HepG2 (cell line): ENCODE measurements around the gene WDR93. TPM values are rescaled to one million over a fixed set of nuclear protein-coding genes. Genes with fewer than 3 reads are reported as not detected.

ENCODE experiments used
- ADNP ChIP-seq: sonication (generic); formaldehyde crosslinking; IDR thresholded peaks from 2 replicates; pipeline ENCODE4 v1.4.0; 2020; ENCODE audit warnings: missing genetic modification reagents
- CREB3 ChIP-seq: sonication (generic); formaldehyde crosslinking; IDR thresholded peaks from 2 replicates; pipeline ENCODE4 v1.5.0; 2020; ENCODE audit warnings: missing genetic modification reagents
- HES4 ChIP-seq: sonication (generic); formaldehyde crosslinking; IDR thresholded peaks from 2 replicates; pipeline ENCODE4 v1.9.0; 2021; ENCODE audit warnings: mild to moderate bottlenecking, missing genetic modification reagents, borderline replicate concordance
- KLF11 ChIP-seq: IDR thresholded peaks from 2 replicates; pipeline ENCODE4 v1.6.1; 2016; ENCODE audit warnings: missing compliant biosample characterization
- MAF1 ChIP-seq: sonication (generic); formaldehyde crosslinking; IDR thresholded peaks from 2 replicates; pipeline ENCODE4 v1.5.0; 2020; ENCODE audit warnings: missing genetic modification reagents, borderline replicate concordance
- MNT ChIP-seq: fragments of 450-650 bp; IDR thresholded peaks from 2 replicates; pipeline ENCODE4 v1.6.1; 2016
- NCOA1 ChIP-seq: sonication (generic); formaldehyde crosslinking; IDR thresholded peaks from 2 replicates; pipeline ENCODE4 v1.9.0; 2021; ENCODE audit warnings: missing genetic modification reagents
- NFRKB ChIP-seq: fragments of 450-650 bp; IDR thresholded peaks from 2 replicates; pipeline ENCODE4 v1.6.1; 2017
- NKX3-1 ChIP-seq: sonication (generic); formaldehyde crosslinking; IDR thresholded peaks from 2 replicates; pipeline ENCODE4 v1.5.0; 2020; ENCODE audit warnings: missing genetic modification reagents
- RERE ChIP-seq: IDR thresholded peaks from 2 replicates; pipeline ENCODE4 v1.6.1; 2016; ENCODE audit warnings: low read depth, missing genetic modification reagents, missing compliant biosample characterization
- TBX2 ChIP-seq: sonication (generic); formaldehyde crosslinking; IDR thresholded peaks from 2 replicates; pipeline ENCODE4 v1.5.0; 2020; ENCODE audit warnings: missing genetic modification reagents, mild to moderate bottlenecking, borderline replicate concordance
- TRIM22 ChIP-seq: fragments of 450-650 bp; IDR thresholded peaks from 2 replicates; pipeline ENCODE4 v1.6.1; 2017
- ZBTB8A ChIP-seq: sonication (generic); formaldehyde crosslinking; IDR thresholded peaks from 2 replicates; pipeline ENCODE4 v1.4.0; 2020; ENCODE audit warnings: mild to moderate bottlenecking, low read depth, missing genetic modification reagents, borderline replicate concordance
- ZIK1 ChIP-seq: sonication (generic); formaldehyde crosslinking; IDR thresholded peaks from 2 replicates; pipeline ENCODE4 v1.5.0; 2020; ENCODE audit warnings: mild to moderate bottlenecking, low read depth, missing genetic modification reagents, borderline replicate concordance
- ZNF17 ChIP-seq: sonication (generic); formaldehyde crosslinking; IDR thresholded peaks from 2 replicates; pipeline ENCODE4 v1.5.0; 2020; ENCODE audit warnings: mild to moderate bottlenecking, missing genetic modification reagents
- ZNF276 ChIP-seq: sonication (generic); formaldehyde crosslinking; IDR thresholded peaks from 2 replicates; pipeline ENCODE4 v1.4.0; 2020; ENCODE audit warnings: mild to moderate bottlenecking, low read depth, missing genetic modification reagents
- ZNF441 ChIP-seq: sonication (generic); formaldehyde crosslinking; IDR thresholded peaks from 2 replicates; pipeline ENCODE4 v1.7.0; 2021; ENCODE audit warnings: missing genetic modification reagents, borderline replicate concordance
- ZNF605 ChIP-seq: sonication (generic); formaldehyde crosslinking; IDR thresholded peaks from 2 replicates; pipeline ENCODE4 v1.8.0; 2022; ENCODE audit warnings: mild to moderate bottlenecking, missing genetic modification reagents
- polyA plus RNA-seq, 8 experiments: library from polyadenylated mRNA; depleted of rRNA in 3 of 8; stranded (reverse) in 7 of 8; unstranded in 1 of 8; fragments of >200 nt; fragmentation: Illumina TruSeq in 4 of 8; extraction: Trizol in 4 of 8; gene quantifications; 2 replicates each; pipeline versions ENCODE4 v1.2.1 to v1.2.3, GENCODE V29; 2011 to 2016; ENCODE audit warnings: low read depth in 4 of 8, missing spikeins in 1 of 8, mixed read lengths in 1 of 8; ENCODE audit not compliant: insufficient read depth in 1 of 8
- total RNA-seq, 5 experiments: library from RNA; depleted of rRNA; stranded (reverse); fragments of >200 nt; fragmentation: Illumina TruSeq; extraction: Trizol; gene quantifications; 2 replicates each; pipeline ENCODE4 v1.2.3, GENCODE V29; 2016; ENCODE audit warnings: low read depth in 1 of 5

WDR93 gene
- total and polyA plus RNA-seq, 2 of the 13 experiments (the other 11 are each of a cell fraction or from before 2014, with no cell fraction given): 0.07 TPM; not detected in 1

- no peak for TF ChIP-seq CREB3 (CRISPR knock-in tag)
- no peak for TF ChIP-seq KLF11
- no peak for TF ChIP-seq MNT
- no peak for TF ChIP-seq ZBTB8A (CRISPR knock-in tag)
- TF ChIP-seq MAF1: no peak
- no peak for TF ChIP-seq ZNF17 (CRISPR knock-in tag)
- TF ChIP-seq TBX2 (CRISPR knock-in tag): peak; percentile 74
- 0 out of 2 replicates have a peak, but pooled peaks have one; percentile 40 for TF ChIP-seq NCOA1 (CRISPR knock-in tag)
- no peak for TF ChIP-seq ADNP
- TF ChIP-seq NKX3-1: no peak
- TF ChIP-seq TRIM22: no peak
- TF ChIP-seq HES4 (CRISPR knock-in tag): no peak; the same call in 1 of the 2 replicates
- TF ChIP-seq ZNF441 (CRISPR knock-in tag): peak; percentile 23; the same call in 1 of the 2 replicates
- no peak for TF ChIP-seq RERE
- TF ChIP-seq NFRKB: no peak
- TF ChIP-seq ZNF276 (CRISPR knock-in tag): no peak
- TF ChIP-seq ZNF605 (CRISPR knock-in tag): peak; percentile 75
- no peak for TF ChIP-seq ZIK1 (CRISPR knock-in tag)
These were observed at the start of gene WDR93, which contains the start of gene PEX11A (continued) for GRCh38 chr15:89690276-89691218.
